ENCODE results near the gene DEFB129.

Gene DEFB129

GRCh38 chr20:226958-227357, at the start of gene DEFB129:
TSS of gene DEFB129 (plus strand) at chr20:227258. CDS start at chr20:227289, 31 bp downstream.
- no peak for TF ChIP-seq CTCF (IDR thresholded peaks at IDR 0.05; ENCODE audit: poor library complexity, severe bottlenecking)
- ATAC-seq (ENCODE audit: low read depth) (no peak), DNase-seq (ENCODE audit: low spot score) (no peak)
- Histone ChIP-seq H3K27ac (ENCODE audit: poor library complexity, severe bottlenecking) (no peak within 1 kb of the TSS), H3K27me3 (ENCODE audit: insufficient read depth, poor library complexity, severe bottlenecking) (peaks cover 34% of the 10 kb centered on the region), H3K36me3 (ENCODE audit: low read depth) (no peaks in the 10 kb centered on the region), H3K9me3 (ENCODE audit: severe bottlenecking) (no peaks in the 10 kb centered on the region), H3K4me3 (ENCODE audit: severe bottlenecking) (no peak within 1 kb of the TSS), H3K4me1 (ENCODE audit: insufficient read depth, poor library complexity, severe bottlenecking) (no peaks in the 10 kb centered on the region)

- Histone ChIP-seq H3K27ac (ENCODE audit: poor library complexity, severe bottlenecking) (no peak overlapping the region), H3K9me3 (ENCODE audit: severe bottlenecking) (no peaks in the 10 kb centered on the region), H3K4me3 (ENCODE audit: severe bottlenecking) (no peak overlapping the region), H3K36me3 (ENCODE audit: low read depth) (no peaks in the 10 kb centered on the region), H3K27me3 (ENCODE audit: insufficient read depth, poor library complexity, severe bottlenecking) (peaks cover 44% of the 10 kb centered on the region), H3K4me1 (ENCODE audit: insufficient read depth, poor library complexity, severe bottlenecking) (no peaks in the 10 kb centered on the region)
- no peak for DNase-seq (ENCODE audit: low spot score)
- no peak for ATAC-seq (ENCODE audit: low read depth)
- TF ChIP-seq CTCF (IDR thresholded peaks at IDR 0.05; ENCODE audit: poor library complexity, severe bottlenecking): no peak
Measured at GRCh38 chr20:184288-184687, 42.8 kb upstream of the DEFB129 start.

GRCh38 chr20:187733-188132, 39.3 kb upstream of the DEFB129 start:
- no peak for ATAC-seq (ENCODE audit: low read depth)
- DNase-seq (ENCODE audit: low spot score): no peak
- no peaks in the 10 kb centered on the region for H3K36me3 ChIP-seq (ENCODE audit: low read depth)
- no peak for TF ChIP-seq CTCF (IDR thresholded peaks at IDR 0.05; ENCODE audit: poor library complexity, severe bottlenecking)
- H3K27ac ChIP-seq (ENCODE audit: poor library complexity, severe bottlenecking): no peak overlapping the region
- no peaks in the 10 kb centered on the region for H3K9me3 ChIP-seq (ENCODE audit: severe bottlenecking)
- peaks cover 22% of the 10 kb centered on the region for H3K27me3 ChIP-seq (ENCODE audit: insufficient read depth, poor library complexity, severe bottlenecking)
- no peaks in the 10 kb centered on the region for H3K4me1 ChIP-seq (ENCODE audit: insufficient read depth, poor library complexity, severe bottlenecking)
- no peak overlapping the region for H3K4me3 ChIP-seq (ENCODE audit: severe bottlenecking)

- no peak for TF ChIP-seq CTCF (IDR thresholded peaks at IDR 0.05; ENCODE audit: poor library complexity, severe bottlenecking)
- Histone ChIP-seq H3K27ac (ENCODE audit: poor library complexity, severe bottlenecking) (no peak within 1 kb of the TSS), H3K4me1 (ENCODE audit: insufficient read depth, poor library complexity, severe bottlenecking) (no peaks in the 10 kb centered on the region), H3K36me3 (ENCODE audit: low read depth) (no peaks in the 10 kb centered on the region), H3K9me3 (ENCODE audit: severe bottlenecking) (no peaks in the 10 kb centered on the region), H3K4me3 (ENCODE audit: severe bottlenecking) (no peak within 1 kb of the TSS), H3K27me3 (ENCODE audit: insufficient read depth, poor library complexity, severe bottlenecking) (peaks cover 15% of the 10 kb centered on the region)
- DNase-seq (ENCODE audit: low spot score) (no peak), ATAC-seq (ENCODE audit: low read depth) (no peak)
Measured at GRCh38 chr20:189611-190010, 37.4 kb upstream of the DEFB129 start, which contains the start of gene DEFB128. TSS of gene DEFB128 (minus strand) at chr20:189711. CDS start at chr20:189623, 88 bp downstream.

GRCh38 chr20:198225-198624, 28.8 kb upstream of the DEFB129 start:
- no peak overlapping the region for H3K27ac ChIP-seq (ENCODE audit: poor library complexity, severe bottlenecking)
- DNase-seq (ENCODE audit: low spot score) (no peak), ATAC-seq (ENCODE audit: low read depth) (no peak)
- H3K4me3 ChIP-seq (ENCODE audit: severe bottlenecking): no peak overlapping the region
- TF ChIP-seq CTCF (IDR thresholded peaks at IDR 0.05; ENCODE audit: poor library complexity, severe bottlenecking): no peak
- H3K27me3 ChIP-seq (ENCODE audit: insufficient read depth, poor library complexity, severe bottlenecking): peaks cover 16% of the 10 kb centered on the region
- H3K36me3 ChIP-seq (ENCODE audit: low read depth): no peaks in the 10 kb centered on the region
- H3K4me1 ChIP-seq (ENCODE audit: insufficient read depth, poor library complexity, severe bottlenecking): no peaks in the 10 kb centered on the region
- peaks cover 3% of the 10 kb centered on the region for H3K9me3 ChIP-seq (ENCODE audit: severe bottlenecking)

Data from RWPE2 (cell line).